Right renal pelvis (tissue), 4 donors: ENCODE results near the gene BTBD18. TPM values are rescaled to one million over a fixed set of nuclear protein-coding genes. Genes with fewer than 3 reads are reported as not detected.
A peak's percentile ranks its signal among the peaks of the same experiment; 100 is the strongest.
"Not testable (repeated sequence)": the region's sequence is repeated elsewhere in the genome, so short reads cannot be mapped to it uniquely, and the experiment has no call there.

Experiments used
- DNase-seq, 4 donors: peaks; one replicate each; pipeline ENCODE4 v3.0.0-alpha.2; 2013; ENCODE audit warnings: low read depth in 4 of 4, low spot score in 3 of 4, missing footprints in 1 of 4
- polyA plus RNA-seq, 4 donors: library from polyadenylated mRNA; unstranded; fragments of 120-200 nt; gene quantifications; one replicate each; pipeline ENCODE4 v1.2.1, GENCODE V29; 2013; ENCODE audit not compliant: insufficient read length in 4 of 4

Gene BTBD18
- polyA plus RNA-seq, 4 donors, result 0.08 to 0.22 (median 0.16) TPM

DNA sequence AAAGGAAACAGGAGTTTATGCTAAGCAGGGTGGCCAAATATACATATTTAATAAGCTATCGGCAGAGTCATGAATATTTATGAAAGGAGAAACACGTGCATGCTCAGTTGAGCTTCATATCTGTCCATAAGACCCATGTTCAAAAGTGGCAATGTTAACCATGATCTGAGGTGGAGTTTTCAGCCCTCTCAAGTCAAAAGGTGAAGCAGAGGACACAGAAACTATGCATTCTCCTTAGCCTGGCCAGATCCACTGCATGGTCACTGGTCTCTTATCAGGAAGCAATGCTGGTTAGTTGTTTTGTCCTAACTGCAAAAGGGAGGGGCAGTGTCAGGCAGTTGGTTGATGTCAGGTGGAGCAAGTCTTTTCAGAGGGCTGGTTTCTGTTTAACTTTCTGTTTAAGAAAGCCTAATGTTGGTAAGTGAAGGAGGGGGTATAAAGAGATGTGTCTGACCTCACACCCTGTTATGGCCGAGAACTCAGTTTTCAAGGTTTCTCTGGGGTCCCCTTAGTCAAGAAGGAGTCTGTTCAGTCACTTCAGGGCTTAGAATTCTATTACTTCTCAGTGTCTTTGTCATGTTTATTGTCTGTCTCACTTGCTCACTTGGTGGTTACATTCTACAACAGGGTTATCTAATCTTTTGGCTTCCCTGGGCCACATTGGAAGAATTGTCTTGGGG lies 15.9 kb downstream of the BTBD18 start:
- no peak for DNase-seq

DNA sequence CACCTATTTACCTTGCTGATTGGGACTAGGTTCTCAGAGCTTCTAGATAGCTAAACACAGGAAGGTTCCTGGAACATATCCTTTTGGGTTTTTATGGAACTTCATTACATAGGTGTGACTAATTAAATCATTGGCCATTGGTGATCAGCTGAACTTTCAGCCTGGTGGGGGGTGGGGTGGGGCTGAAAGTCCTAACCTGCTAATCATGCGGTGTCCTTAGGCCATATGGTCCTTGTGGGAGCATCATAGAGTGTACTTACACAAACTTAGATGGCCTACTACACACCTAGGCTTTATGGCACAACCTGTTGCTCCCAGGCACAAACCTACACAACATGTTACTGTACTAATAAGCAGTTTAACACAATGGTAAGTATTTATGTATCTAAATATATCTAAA lies 19.0 kb downstream of the BTBD18 start:
- DNase-seq, result no peak

DNA sequence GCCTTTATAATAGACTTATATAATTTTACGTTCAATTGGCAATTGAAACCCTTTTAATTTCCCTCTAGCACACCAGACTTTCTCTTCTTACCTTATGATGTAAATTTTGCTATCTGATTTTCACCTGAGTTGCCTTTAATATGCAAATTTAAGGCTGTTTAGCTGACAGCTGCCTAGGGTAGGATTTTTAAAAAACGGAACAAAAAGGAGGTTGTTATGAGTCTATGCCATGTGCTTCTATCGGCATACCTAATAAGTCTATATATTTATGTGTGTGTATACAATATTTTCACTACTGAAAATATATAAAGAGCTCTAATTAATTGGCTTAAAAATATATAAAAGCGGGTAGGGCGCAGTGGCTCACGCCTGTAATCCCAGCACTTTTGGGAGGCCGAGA lies 22.1 kb downstream of the BTBD18 start:
- DNase-seq, result no peak

DNA sequence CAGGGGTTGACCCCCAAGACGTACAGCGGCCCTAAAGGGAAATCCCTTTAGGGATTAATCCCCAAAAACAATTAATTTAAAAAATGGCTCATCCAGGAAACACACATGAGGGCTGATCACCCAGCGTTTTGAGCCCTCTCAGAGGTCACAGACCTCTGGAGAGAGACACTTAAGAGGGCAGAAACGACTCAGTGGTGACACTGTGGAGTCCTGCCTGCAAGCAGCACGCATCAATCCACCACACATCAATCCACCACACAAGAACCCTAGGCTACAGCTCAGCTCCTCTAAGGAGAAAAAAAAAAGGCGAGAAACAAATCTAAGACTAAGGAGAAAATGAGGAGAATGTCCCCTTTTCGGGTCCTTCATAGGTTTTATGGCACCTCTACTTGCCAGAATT lies 22.8 kb downstream of the BTBD18 start:
- no peak for DNase-seq

DNA sequence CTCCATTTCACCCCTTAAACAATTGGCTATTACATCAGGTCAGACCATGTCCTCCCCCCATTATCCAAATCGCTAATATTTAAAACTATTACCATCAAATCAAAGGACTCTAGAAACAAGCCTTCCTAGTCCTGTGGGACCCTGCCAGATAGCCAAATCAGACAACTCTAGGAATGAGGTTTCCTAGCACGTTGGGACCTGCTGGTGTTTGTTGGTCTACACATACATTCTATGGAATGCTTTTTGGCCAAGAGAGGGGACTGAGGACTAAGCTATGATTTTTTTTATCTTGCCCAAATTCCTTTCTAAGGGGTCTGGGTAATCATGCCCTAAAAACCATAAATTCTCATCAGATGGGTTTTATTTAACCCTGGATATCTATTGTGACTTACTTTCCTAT lies 24.4 kb downstream of the BTBD18 start:
- no peak for DNase-seq

DNA sequence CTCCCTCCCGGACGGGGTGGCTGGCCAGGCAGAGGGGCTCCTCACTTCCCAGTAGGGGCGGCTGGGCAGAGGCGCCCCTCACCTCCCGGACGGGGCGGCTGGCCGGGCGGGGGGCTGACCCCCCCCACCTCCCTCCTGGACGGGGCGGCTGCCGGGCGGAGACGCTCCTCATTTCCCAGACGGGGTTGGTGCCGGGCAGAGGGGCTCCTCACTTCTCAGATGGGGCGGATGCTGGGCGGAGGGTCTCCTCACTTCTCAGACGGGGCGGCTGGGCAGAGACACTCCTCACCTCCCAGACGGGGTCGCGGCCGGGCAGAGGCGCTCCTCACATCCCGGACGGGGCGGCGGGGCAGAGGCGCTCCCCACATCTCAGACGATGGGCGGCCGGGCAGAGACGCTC lies 34.9 kb downstream of the BTBD18 start:
- not testable (repeated sequence) for DNase-seq

DNA sequence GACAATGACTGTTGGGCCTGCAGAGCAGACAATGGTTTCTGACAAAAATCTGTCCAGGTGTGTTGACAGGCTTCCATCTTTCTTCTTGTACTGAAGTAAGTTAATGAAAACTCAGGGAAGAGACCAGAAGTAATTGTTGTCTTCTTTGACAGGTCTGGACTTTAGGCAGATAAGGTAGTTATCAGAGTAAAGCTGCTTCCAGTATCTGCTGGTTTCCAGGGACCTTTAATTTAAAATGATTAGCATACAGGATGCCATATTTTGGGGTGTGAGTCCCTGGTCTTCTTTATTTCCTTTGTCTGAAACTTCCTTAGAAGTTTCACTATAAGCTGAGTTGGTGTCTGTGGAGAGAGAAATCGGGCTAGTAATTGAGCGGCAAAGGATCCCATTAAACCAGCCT lies 37.8 kb downstream of the BTBD18 start:
- DNase-seq, result no peak

DNA sequence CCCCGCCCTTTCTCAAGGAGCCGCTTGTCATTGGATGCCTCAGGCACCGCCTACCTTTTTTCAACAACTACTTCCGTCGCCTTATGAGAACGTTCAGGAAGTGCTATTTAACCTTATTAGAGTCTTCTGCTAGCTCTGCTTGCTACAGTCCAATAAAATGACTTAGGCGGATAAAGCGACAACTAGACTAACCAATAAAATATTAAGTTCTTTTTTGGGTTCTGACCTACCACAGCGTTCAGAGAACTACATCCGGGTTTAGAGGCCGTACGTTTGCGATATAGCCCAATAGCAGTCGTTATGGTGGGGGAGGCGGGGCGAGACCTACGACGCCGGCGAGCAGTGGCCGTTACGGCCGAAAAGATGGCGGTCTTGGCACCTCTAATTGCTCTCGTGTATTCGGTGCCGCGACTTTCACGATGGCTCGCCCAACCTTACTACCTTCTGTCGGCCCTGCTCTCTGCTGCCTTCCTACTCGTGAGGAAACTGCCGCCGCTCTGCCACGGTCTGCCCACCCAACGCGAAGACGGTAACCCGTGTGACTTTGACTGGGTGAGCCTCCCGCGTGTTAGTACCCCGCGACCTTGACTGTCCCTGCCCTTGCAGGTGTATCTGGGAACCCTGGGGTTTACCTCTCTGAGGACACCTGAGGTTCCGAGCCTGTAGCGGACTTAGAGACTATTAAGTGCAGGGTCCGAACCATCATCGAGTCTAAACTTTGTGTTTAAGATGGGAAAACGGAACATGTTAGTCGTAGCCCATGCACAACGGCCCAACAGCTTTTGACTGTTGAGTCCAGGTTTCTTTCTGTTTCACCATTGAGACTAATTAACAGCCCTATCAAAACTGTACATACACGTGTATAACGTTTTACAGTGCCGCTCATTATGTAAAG lies 39.1 kb downstream of the BTBD18 start, which contains the start of gene TMX2:
Gene TMX2 (plus strand): TSS at position 338 of the 895 bp plus-strand sequence. CDS start 26 bp downstream, at position 364.
- peak; percentile 83 to 98 (median 97) for DNase-seq

DNA sequence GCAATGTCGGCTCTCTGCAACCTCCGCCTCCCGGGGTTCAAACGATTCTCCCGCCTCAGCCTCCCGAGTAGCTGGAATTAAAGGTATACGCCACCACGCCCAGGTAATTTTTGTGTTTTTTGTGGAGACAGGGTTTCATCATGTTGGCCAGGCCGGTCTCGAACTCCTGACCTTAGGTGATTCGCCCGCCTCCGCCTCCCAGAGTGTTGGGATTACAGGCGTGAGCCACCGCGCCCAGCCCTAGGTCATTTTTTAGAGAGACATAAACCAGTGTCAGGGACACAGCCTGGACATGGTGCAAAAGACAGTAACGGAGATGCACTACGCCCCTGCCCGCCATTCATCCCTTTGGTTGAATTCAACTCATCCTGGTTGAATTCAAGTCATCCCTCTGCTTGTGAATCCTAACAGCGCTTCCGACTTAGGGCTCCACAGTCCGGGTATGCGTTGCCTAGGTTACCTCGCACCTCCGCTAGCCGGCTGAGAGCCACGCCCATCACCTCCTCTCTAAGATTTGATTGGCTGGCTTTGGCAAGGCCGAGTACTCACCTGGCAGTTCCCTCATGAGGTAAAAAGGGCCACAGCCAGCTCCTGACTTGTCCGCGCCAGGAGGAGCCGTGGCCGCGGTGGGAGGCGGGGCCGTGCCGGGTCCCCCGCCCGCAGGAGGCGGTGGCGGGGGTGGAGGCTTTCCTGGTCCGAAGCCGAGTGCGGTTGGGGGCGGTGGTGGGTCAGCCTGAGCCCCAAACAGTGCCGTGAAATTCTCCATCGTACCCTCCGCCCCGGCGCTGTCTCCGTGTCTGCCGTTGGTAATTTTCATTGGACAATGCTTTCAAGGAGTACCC lies 40.0 kb downstream of the BTBD18 start, which contains the start of gene MED19:
Gene MED19 (minus strand): TSS at position 802 of the 842 bp plus-strand sequence. CDS start 36 bp downstream, at position 766.
- peak; percentile 68 to 74 (median 72) for DNase-seq

DNA sequence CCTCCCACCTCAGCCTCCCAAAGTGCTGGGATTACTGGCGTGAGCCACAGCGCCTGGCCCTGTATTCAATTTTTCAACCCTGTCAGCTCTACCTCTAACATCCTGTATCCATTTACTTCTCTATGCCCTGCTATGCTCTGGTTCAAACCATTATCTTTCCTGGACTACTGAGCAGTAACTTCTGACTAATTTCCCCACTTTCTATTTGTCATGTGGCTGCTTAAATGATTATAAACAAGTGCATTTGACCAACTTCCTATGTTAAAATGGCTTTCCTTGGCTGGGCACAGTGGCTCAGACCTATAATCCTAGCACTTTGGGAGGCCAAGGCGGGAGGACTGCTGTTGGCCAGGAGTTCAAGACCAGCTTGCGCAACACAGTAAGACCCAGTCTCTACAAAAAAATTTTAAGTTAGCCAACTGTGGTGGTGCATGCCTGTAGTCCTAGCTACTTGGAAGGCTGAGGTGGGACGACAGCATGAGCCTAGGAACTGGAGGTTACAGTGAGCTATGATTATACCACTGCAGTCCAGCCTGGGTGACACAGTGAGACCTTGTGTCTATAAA lies 41.7 kb downstream of the BTBD18 start:
- no peak for DNase-seq

DNA sequence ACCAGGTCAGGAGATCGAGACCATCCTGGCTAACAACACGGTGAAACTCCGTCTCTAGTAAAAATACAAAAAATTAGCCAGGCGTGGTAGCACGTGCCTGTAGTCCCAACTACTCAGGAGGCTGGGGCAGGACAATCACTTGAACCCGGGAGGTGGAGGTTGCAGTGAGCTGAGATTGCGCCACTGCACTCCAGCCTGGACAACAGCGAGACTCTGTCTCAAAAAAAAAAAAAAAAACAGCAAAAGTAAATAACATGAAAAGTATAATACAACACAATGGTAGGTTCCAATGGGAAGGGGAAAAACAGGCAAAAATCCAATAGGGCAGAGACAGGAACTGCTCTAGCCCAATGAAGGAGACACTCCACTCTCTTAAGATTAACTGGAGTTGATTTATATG lies 46.2 kb downstream of the BTBD18 start:
- DNase-seq, result not testable (repeated sequence)

DNA sequence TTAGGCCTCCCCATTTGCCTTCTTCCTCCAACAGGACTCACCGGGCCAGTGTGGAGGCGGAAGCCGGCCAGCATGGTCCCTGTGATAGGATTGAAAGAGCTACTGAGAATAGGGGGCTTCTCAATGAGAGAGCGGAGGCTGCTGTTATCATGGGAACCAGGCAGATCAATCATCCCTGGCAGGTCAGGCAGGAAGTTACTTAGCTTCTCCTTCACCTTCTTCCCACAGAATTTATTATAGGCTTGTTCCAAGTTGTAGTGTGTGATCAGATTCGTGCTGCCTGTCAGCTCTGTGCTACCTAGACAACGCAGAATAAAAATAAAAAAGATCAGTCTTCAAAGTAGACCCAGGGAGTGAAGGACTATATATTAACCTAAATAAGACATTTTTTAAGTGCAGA lies 46.7 kb downstream of the BTBD18 start:
- no peak for DNase-seq

DNA sequence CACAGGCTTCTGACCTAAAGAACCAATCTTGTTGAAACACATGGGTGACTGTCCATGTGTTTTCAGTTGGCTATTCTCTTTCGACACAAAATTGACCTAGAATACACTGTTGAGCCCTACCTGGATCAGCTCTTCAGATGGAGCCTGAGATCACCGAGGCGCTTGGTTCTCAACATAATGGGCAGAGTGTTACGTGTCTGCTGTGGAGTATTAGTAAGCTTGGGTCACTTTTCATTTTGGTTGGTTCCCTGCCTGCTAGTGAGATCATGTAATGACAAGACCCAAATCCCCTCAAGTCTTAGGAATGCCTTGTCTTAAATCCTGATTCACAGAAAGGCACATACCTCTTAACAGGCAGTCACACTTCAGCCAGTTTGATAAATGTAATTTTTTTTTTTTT lies 48.3 kb downstream of the BTBD18 start:
- no peak for DNase-seq

DNA sequence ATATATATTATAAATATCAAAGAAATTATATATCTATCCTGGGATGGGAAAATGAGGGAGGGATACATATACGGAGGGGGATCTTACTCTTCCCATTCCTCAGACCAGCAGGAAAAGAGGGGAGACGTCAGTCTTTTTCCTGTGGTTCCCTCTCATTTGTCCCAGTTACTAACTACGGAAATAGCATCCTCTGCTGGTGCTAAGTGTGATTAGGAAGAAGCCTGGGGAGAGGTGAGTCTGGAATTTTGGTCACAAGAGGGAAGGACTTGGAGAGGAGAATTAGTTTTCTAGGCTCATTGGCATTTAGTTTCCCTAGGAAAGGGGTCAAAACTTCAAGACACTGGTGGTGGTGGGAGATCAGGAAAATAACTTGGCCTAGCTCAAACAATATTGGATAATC lies 51.2 kb downstream of the BTBD18 start:
- DNase-seq, result no peak

DNA sequence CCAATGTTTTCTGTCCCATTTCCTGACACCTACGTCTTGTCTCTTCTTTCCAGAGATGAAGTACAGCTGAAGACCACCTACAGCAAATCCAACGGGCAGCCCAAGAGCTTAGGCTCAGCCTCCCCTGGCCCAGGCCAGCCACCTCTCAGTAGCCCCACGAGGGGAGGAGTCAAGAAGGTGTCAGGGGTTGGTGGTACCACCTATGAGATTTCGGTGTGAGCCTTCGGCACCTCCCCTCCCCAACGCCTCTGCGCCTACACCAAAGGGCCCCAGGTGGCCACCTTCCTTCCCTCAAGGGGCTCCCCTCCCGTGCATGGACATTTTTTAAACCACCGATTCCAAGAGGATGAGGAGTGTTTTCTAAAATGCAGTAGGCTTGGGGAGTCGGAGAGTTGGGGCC lies 51.8 kb downstream of the BTBD18 start:
- DNase-seq, result no peak

DNA sequence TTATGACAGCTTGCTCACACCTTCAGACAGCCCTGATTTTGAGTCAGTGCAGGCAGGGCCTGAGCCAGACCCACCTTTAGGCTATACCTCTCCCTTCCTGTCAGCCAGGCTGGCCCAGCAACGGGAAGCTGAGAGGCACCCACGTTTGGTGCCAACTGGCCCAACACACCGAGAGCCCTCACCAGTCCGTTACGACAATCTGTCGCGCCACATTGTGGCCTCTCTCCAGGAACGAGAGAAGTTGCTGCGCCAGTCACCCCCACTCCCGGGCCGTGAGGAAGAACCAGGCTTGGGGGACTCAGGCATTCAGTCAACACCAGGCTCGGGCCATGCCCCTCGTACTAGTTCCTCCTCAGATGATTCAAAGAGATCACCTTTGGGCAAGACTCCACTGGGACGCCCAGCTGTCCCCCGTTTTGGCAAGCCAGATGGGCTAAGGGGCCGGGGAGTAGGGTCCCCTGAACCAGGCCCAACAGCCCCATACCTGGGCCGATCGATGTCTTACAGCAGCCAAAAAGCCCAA lies 52.7 kb downstream of the BTBD18 start:
- no peak for DNase-seq
